CD4-positive, alpha-beta T cell treated with Interleukin-2 at 100 ng/mL for 4 hours (primary cell): ENCODE results near the gene MT3.
A peak's percentile ranks its signal among the peaks of the same experiment; 100 is the strongest.

Source experiments
- DNase-seq: peaks from one replicate; pipeline ENCODE4 v3.0.0-alpha.2; 2020; ENCODE audit warnings: low spot score

The MT3 gene

DNA sequence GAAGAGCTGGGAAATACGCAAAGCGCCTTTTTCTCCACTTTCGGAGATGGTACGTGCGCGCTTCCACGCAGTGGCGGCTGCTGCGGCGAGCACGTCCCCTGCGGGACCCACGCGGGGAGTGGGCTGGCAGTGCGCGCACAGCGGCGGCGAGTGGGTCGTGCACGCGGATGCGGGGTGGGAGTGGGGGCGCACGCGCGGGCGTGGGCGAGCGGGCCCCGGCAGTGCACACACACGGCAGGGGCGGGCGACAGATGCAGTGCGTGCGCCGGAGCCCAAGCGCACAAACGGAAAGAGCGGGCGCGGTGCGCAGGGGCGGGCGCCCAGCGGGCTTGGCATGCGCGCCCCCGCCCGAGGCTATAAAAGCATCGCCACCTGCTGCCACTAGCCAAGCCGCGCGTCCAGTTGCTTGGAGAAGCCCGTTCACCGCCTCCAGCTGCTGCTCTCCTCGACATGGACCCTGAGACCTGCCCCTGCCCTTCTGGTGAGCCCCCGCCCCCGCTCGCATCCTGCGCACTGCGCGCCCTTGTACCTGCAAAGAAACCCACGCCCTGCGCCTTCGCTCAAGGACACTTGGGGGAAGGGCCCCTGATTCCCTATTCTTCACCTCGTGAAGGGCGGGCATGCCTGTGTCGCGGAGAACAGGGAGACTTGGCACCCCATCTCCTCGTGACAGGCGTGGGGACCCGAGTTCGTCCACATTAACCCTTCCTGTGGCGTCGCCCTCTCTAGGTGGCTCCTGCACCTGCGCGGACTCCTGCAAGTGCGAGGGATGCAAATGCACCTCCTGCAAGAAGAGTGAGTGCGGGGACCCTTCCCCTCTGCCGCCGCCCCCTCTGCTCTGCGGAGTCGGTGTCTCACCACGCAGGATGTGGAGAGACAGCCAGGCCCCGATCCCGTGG is at the start of gene MT3:
Gene MT3 (plus strand): TSS at position 388 of the 899 bp plus-strand sequence. CDS start 63 bp downstream, at position 451.
- no peak for DNase-seq

DNA sequence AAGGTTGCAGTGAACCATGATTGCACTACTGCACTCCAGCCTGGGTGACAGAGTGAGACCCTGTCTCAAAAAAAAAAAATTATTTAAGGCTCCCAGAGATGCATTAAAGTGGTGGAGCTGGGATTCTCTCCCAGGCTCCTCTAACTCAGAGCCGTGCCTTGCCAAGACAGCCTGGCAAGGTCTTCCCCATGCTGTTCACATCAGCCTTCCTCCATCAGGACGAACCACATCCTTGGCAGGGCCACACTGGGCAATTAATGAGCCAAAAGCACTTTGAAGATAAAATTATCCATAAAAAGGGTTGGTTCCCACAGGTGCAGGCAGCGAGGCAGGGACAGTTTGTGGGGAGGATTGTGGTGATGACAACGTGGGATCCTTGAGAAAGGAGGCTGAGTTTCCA is 49.7 kb upstream of the MT3 start:
- DNase-seq, result no peak

GRCh38 chr16:56542039-56542438 is 47.3 kb upstream of the MT3 start:
- no peak for DNase-seq

DNA sequence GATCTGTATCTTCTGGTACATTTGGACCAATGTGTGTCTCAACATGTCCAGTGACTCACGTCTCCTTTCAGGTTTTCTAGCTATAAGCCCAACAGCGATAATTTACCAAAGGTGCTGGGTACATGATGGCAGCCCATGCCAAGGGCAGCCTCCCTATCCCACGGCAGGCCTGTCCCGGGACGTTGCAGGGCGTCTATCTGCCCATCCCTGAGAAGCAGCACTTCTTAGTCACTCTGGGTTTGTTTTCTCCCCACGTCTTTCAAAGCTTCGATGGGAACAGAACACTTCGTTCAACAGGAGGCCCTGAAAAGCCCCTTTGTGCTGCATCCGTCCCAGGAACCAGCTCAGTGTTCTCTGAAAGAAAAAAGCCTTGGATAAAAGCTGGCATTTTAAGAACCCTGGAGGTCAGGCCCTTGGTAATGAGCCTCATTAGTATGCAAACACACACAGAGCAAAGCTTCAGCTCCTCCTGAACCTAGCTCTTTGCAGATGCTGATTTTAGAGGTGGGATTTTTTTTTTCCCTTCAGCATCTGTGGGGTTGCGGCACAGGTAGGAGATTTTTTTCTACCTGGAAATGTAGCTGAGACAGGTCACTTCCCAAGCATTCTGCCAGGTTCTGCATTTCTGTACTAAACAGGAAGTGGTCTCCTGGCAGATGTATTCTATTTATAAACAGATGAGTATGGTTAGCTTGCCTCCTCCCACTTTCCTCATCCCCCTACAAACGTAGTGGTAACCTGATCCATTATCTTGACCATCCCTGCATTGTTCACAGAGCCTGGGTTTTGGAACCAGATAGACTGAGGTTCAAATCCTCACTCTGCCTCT is 42.0 kb upstream of the MT3 start:
- no peak for DNase-seq

- DNase-seq, result no peak
These were observed 41.3 kb upstream of the MT3 start for GRCh38 chr16:56547949-56548567.

DNA sequence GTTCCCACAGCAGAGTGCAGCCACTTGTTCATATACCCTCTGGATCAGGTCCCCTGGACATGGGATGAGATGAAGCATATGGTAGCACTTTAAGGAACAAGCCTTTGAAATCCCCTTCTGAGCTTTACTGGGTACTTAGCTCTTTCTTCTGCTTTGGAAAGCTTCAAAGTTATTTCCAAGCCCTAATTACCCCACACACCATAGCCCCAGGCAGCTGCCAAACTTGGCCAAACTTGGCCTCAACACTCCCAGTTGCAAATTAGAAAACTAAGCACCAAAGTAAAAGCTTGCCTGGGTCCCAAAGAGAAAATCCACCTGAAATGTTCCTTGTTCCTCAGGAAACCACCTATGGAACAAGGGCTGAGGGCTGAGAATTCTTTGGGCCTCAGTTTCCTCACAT is 40.2 kb upstream of the MT3 start:
- DNase-seq, result no peak

DNA sequence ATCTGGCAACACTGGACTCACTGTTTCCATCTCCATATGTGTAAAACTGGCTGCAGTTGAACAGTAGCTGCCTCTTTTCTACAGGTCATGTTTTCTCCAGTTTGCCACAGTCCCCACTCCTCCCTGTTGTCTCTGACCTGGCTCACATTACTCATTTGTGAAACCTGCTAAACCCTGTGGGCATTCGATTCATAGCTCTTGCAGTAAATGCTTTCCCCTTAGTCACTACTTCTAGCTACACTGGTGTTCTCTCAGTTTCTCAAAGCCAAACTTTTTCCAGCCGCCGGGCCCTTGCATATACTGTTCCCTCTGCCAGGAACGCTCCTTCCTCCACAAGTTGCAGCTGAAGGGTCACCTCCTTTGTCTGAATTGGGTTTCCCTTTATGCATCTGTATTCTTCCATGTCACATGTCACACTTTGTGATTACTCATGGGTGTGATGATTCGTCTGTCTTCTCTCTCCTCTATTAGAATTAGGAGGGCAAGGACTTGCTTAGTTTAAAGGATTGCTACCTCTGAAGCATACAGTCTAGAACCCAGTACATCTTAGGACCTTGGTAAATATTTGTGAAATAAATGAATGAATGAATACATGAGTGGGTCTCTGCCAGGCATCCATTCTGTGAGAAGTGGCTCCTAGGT is 39.5 kb upstream of the MT3 start:
- DNase-seq, result no peak

GRCh38 chr16:56551796-56552738 is 37.3 kb upstream of the MT3 start:
- DNase-seq, result no peak

- no peak for DNase-seq
These were observed 34.9 kb upstream of the MT3 start for GRCh38 chr16:56554441-56554840.

DNA sequence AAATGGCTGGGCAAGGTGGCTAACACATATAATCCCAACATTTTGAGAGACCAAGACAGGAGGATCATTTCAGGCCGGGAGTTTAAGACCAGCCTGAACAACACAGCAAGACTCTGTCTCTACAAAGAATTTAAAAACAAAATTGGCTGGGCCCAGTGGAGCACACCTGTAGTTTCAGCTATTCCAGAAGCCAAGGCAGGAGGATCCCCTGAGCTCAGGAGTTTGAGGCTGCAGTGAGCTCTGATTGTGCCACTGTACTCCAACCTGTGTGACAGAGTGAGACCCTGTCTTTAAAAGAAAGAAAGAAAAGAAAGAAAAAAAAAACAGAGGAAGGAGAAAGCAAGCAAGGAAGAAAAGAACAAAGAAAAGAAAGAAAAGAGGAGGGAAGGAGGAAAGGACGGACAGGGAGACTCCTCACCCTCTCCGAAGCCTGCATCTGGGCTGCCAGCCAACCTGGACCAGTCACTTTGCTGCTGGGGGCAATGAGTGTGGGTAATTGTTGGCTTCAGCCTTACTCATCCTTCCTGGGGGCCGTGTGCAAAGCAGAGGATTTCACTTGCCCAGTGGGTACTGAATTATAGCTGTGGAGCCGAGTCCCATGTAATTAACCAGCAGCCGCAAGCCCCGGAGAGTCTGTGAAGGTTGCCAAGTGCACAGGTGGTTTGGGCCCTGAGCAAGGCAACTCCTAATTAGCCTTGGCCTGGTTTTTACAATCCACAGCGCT is 31.1 kb upstream of the MT3 start:
- DNase-seq, result no peak

- DNase-seq, result no peak
These were observed 30.2 kb upstream of the MT3 start for GRCh38 chr16:56559109-56559508.

DNA sequence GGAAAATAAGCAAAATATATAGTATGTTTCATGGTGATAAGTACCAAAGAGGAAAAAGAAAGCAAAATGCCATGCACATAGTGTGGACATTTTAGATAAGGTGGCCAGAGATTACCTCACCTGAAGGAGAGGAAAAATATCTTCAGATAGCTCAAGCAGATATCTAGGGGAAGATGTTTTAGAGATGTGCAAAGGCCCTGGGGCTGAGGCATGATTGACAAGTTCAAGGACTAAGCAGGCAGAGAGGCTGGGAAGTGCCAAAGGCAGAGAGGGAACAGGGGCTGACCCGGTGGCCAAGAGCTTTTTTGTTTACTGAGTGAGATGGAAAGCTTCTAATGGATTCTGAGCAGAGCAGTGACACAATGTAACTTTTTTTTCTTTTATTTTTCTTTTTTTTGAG is 28.9 kb upstream of the MT3 start:
- DNase-seq, result no peak

DNA sequence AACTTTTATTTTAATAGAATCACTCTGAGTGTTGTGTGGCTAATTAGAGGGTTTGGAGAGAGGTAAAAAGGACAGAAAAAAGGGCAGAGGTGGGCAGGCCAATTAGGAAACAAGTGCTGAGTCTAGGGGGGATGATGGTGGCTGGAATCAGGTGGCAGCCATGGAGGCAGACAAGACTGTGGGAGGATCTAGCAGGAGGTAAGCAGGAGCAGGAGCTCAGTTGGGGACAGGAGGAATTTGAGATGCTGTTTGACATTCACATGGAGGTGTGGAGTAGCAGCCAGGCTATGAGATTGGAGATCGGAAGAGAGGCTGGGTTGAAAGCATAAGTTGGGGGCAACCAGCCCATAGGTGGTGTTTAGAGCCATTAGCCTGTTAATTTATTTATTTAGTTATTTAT is 28.2 kb upstream of the MT3 start:
- no peak for DNase-seq

DNA sequence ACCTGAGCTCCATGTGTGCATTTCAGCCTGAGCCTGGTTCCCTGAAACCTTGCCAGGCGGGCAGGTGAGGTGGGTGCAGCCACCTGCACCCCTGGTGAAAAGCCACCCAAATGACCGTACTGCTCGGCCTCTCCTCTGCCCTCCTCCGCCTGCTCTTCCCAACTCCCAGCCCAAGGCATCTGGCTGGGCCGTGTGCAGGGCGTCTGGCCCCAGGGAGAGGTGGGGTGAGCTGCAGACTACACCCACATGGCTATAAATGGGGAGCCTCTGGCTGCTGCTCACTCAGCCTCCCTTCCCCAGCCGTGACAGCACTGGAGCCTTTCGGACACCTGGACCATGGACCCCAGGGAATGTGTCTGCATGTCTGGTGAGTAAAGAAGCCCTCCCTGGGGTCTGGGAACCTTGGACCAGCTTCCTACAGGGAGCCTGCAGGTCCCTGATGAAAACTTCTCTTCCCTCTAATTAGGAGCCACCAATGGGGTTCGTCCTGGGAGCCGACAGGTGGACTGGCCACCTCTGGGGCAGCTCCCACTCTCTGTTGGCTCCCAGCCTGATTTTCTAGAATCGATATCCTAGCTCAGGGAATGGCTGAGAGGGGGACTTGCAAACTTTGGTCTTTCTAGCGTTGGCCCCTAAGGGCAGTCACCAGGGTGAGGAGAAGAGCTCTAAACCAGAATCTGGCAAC is 24.4 kb upstream of the MT3 start, which contains the start of gene MT4:
Gene MT4 (plus strand): TSS at position 281 of the 685 bp plus-strand sequence. CDS start 56 bp downstream, at position 337.
- no peak for DNase-seq

DNA sequence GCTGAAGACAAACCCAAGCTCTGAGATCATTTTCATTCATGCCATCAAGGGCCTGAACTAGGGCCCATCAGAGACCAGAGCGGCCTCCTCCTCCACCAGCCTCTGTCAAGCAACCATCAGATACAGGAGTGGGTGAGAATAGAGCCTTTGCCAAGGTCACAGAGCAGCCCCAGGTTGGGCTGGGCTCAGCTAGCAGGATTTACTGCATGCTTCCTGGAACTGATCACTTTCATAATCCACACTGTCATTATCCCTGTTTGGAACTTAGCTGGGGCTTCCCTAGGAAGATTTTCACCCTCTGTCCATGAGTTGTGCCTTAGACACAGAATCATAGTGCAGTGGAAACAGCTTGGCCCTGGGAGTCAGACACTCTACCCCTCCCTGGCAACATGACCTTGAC is 19.4 kb upstream of the MT3 start:
- DNase-seq, result no peak

- no peak for DNase-seq
These were observed 17.8 kb upstream of the MT3 start for GRCh38 chr16:56571525-56571924.

DNA sequence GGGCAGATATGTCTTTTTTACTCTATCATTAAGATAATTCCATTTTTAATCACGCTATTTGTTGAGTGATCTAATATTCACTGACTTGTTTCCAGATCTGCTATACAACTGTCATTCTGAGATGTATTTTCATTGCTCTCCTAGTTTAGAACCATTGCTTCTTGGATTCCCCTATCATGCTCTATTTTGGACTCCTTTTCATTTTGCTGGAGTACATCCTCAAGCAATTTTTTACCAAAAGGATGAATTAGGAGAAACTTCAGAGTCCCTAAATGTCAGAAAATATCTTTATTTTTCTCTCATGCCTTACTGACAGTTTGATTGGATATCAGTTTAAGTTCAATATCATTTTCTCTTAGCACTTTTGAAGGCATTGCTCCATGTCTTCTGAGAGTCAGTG is 14.7 kb upstream of the MT3 start:
- no peak for DNase-seq

GRCh38 chr16:56576585-56577299 is 12.6 kb upstream of the MT3 start:
- DNase-seq, result peak; percentile 88

GRCh38 chr16:56577300-56577625 is 12.1 kb upstream of the MT3 start:
- no peak for DNase-seq
